HepG2 (cell line): Measurements from ENCODE around the gene POLE. TPM values are rescaled to one million over a fixed set of nuclear protein-coding genes. Genes with fewer than 3 reads are reported as not detected.

Experiments used
- ATAC-seq: fragments of 200-7000 bp; cut with Tn5 transposase; 3 replicates; pipeline ENCODE4 v1.9.1; 2020; ENCODE audit warnings: mild to moderate bottlenecking, moderate library complexity
- BruUV-seq: library from RNA; stranded (reverse); fragments of 400-500 nt; replicated peaks from 2 replicates; lab custom pipeline; 2021; lab: Mats Ljungman, UMichigan
- CTCF ChIA-PET: fragments of 300-600 bp; formaldehyde crosslinking; extraction: SDS; loops from one replicate; lab custom pipeline; 2021; ENCODE audit warnings: low total read pairs, inconsistent platforms, low intra/inter-chr PET ratio; lab: Yijun Ruan, JAX
- POLR2A ChIA-PET: fragments of 350-600 bp; sonication (Branson Sonifier 250); formaldehyde crosslinking; loops from one replicate; lab custom pipeline; 2020; ENCODE audit warnings: antibody characterized with exemption, inconsistent platforms; lab: Yijun Ruan, JAX
- DNase-seq: peaks from one replicate; pipeline ENCODE4 v3.0.0-alpha.2; 2015; ENCODE audit warnings: low spot score
- FAIRE-seq: peaks from 3 replicates; lab custom pipeline; 2011; peaks lifted over from hg19 to GRCh38; lab: Jason Lieb, UNC
- H2AFZ ChIP-seq: one replicate; pipeline ENCODE4 v1.6.1; 2011; ENCODE audit warnings: low read length, inconsistent platforms
- H3K27ac ChIP-seq: fragments of 300-600 bp; 3 replicates; pipeline ENCODE4 v1.8.0; 2011; ENCODE audit warnings: mixed run types, mild to moderate bottlenecking, mixed read lengths, low read length, inconsistent platforms; ENCODE audit not compliant: insufficient read depth; ENCODE audit errors: extremely low read length
- H3K27me3 ChIP-seq, 2 experiments: fragments of 200-600 bp in 1 of 2; 2 replicates in 1 of 2; 3 replicates in 1 of 2; pipeline versions ENCODE4 v1.6.0 to v1.8.0; 2011; ENCODE audit warnings: low read length in 2 of 2, mild to moderate bottlenecking in 2 of 2, moderate library complexity in 2 of 2, inconsistent platforms in 1 of 2; ENCODE audit not compliant: insufficient read depth in 2 of 2, control insufficient read depth in 1 of 2
- H3K36me3 ChIP-seq, 2 experiments: fragments of 200-600 bp in 1 of 2; replicated peaks in 1 of 2; 2 replicates in 1 of 2; 3 replicates in 1 of 2; pipeline versions ENCODE4 v1.5.1 to v1.8.0; 2011; ENCODE audit warnings: low read length in 2 of 2, inconsistent platforms in 1 of 2; ENCODE audit not compliant: insufficient read depth in 2 of 2, control insufficient read depth in 1 of 2
- H3K4me1 ChIP-seq: 2 replicates; pipeline ENCODE4 v1.5.1; 2012; ENCODE audit warnings: low read length, inconsistent platforms; ENCODE audit not compliant: insufficient read depth
- H3K4me2 ChIP-seq: 2 replicates; pipeline ENCODE4 v1.6.0; 2011; ENCODE audit warnings: low read depth, low read length, inconsistent platforms
- H3K4me3 ChIP-seq, 3 experiments: fragments of 200-600 bp in 1 of 3; sonication (generic), shearing (Covaris generic) in 1 of 3; replicated peaks in 1 of 3; 2 replicates each; pipeline ENCODE4 v1.5.1; 2011 to 2016; ENCODE audit warnings: low read length in 3 of 3, inconsistent platforms in 2 of 3, low read depth in 2 of 3, mild to moderate bottlenecking in 2 of 3, control low read depth in 1 of 3, mixed read lengths in 1 of 3; ENCODE audit not compliant: insufficient read depth in 1 of 3
- H3K79me2 ChIP-seq: one replicate; pipeline ENCODE4 v1.6.1; 2011; ENCODE audit warnings: low read length, inconsistent platforms; ENCODE audit not compliant: insufficient read depth
- H3K9ac ChIP-seq: 2 replicates; pipeline ENCODE4 v1.6.0; 2011; ENCODE audit warnings: mild to moderate bottlenecking, low read depth, low read length, inconsistent platforms; ENCODE audit not compliant: insufficient read depth
- H3K9me3 ChIP-seq: 2 replicates; pipeline ENCODE4 v1.5.1; 2012; ENCODE audit warnings: mild to moderate bottlenecking, low read length
- H4K20me1 ChIP-seq: 2 replicates; pipeline ENCODE4 v1.6.0; 2011; ENCODE audit warnings: inconsistent platforms, mild to moderate bottlenecking, low read length, moderate library complexity; ENCODE audit not compliant: insufficient read depth
- AGO2 ChIP-seq: fragments of 200-400 bp; formaldehyde crosslinking; optimal IDR thresholded peaks from 2 replicates; pipeline ENCODE3; 2017; ENCODE audit warnings: mild to moderate bottlenecking, low read depth, low read length, moderate library complexity
- CC2D1A ChIP-seq: sonication (generic); formaldehyde crosslinking; IDR thresholded peaks from 2 replicates; pipeline ENCODE4 v1.8.1; 2023; ENCODE audit warnings: mild to moderate bottlenecking, missing genetic modification reagents
- KDM4B ChIP-seq: sonication (generic); formaldehyde crosslinking; IDR thresholded peaks from 2 replicates; pipeline ENCODE4 v1.4.0; 2020; ENCODE audit warnings: missing genetic modification reagents
- MIER3 ChIP-seq: IDR thresholded peaks from 2 replicates; pipeline ENCODE4 v1.6.1; 2016; ENCODE audit warnings: missing compliant biosample characterization, borderline replicate concordance
- ZMYM2 ChIP-seq: sonication (generic); formaldehyde crosslinking; IDR thresholded peaks from 2 replicates; pipeline ENCODE4 v1.8.0; 2022; ENCODE audit warnings: mild to moderate bottlenecking, missing genetic modification reagents
- ZNF33A ChIP-seq: sonication (generic); formaldehyde crosslinking; IDR thresholded peaks from 2 replicates; pipeline ENCODE4 v1.5.1; 2020; ENCODE audit warnings: missing genetic modification reagents, mild to moderate bottlenecking, moderate library complexity, borderline replicate concordance
- WGBS: methylation state at CpG from one replicate; pipeline ENCODE4 v1.1.6; 2017; ENCODE audit warnings: low lambda C conversion rate; 5-methylcytosine and 5-hydroxymethylcytosine counted together
- in situ Hi-C: cut with HindIII; loops from 2 replicates; pipeline ENCODE4 v1.10.0; 2017; ENCODE audit warnings: low pct_unique_long_range_greater_than_20kb; ENCODE audit not compliant: extremely low pct_ligation_motif_present
- intact Hi-C: fragments of 100-400 bp; cut with micrococcal nuclease; formaldehyde crosslinking; loops from one replicate; pipeline ENCODE4 v1.10.0; 2022; ENCODE audit not compliant: unreplicated experiment
- polyA plus RNA-seq, 8 experiments: library from polyadenylated mRNA; depleted of rRNA in 3 of 8; stranded (reverse) in 7 of 8; unstranded in 1 of 8; fragments of >200 nt; fragmentation: Illumina TruSeq in 4 of 8; extraction: Trizol in 4 of 8; gene quantifications; 2 replicates each; pipeline versions ENCODE4 v1.2.1 to v1.2.3, GENCODE V29; 2011 to 2016; ENCODE audit warnings: low read depth in 4 of 8, missing spikeins in 1 of 8, mixed read lengths in 1 of 8; ENCODE audit not compliant: insufficient read depth in 1 of 8
- total RNA-seq, 5 experiments: library from RNA; depleted of rRNA; stranded (reverse); fragments of >200 nt; fragmentation: Illumina TruSeq; extraction: Trizol; gene quantifications; 2 replicates each; pipeline ENCODE4 v1.2.3, GENCODE V29; 2016; ENCODE audit warnings: low read depth in 1 of 5
- TF ChIP-seq, protein P1 (sequence below): IDR thresholded peaks from 2 replicates; pipeline ENCODE4 v1.6.1; 2012; ENCODE audit warnings: low read depth, low read length, improper control_type of control experiment
- TF ChIP-seq, protein P2 (sequence below): sonication (generic); formaldehyde crosslinking; IDR thresholded peaks from one replicate; pipeline ENCODE4 v1.5.1; 2020; ENCODE audit warnings: mild to moderate bottlenecking, missing genetic modification reagents; ENCODE audit errors: not compliant biosample characterization

POLE gene
- total and polyA plus RNA-seq, 2 of the 13 experiments (the other 11 are each of a cell fraction or from before 2014, with no cell fraction given): 25.3 to 52.2 TPM

GRCh38 chr12:132703641-132704040 is 16.5 kb upstream of the POLE start:
- Histone ChIP-seq H3K79me2 (no peaks in the 10 kb centered on the region), H3K27me3 (no peaks in the 10 kb centered on the region), H3K36me3 (peaks cover 9 to 25% of the 10 kb centered on the region in 2 experiments; a peak in 4 of 5 replicates), H3K4me1 (peaks cover 12% of the 10 kb centered on the region; the same call in 1 of the 2 replicates), H3K27ac (no peak overlapping the region), H3K4me3 (no peak overlapping the region), H2AFZ (no peak overlapping the region), H3K4me2 (no peak overlapping the region), H3K9me3 (no peaks in the 10 kb centered on the region), H4K20me1 (no peaks in the 10 kb centered on the region), H3K9ac (no peak overlapping the region)
- ChIA-PET CTCF (no interaction called here), POLR2A (no interaction called here)
- TF ChIP-seq ZNF33A (CRISPR knock-in tag): no peak
- TF ChIP-seq MIER3 (CRISPR knock-in tag): no peak
- TF ChIP-seq AGO2: peak; percentile 38
- TF ChIP-seq, protein P1, sequence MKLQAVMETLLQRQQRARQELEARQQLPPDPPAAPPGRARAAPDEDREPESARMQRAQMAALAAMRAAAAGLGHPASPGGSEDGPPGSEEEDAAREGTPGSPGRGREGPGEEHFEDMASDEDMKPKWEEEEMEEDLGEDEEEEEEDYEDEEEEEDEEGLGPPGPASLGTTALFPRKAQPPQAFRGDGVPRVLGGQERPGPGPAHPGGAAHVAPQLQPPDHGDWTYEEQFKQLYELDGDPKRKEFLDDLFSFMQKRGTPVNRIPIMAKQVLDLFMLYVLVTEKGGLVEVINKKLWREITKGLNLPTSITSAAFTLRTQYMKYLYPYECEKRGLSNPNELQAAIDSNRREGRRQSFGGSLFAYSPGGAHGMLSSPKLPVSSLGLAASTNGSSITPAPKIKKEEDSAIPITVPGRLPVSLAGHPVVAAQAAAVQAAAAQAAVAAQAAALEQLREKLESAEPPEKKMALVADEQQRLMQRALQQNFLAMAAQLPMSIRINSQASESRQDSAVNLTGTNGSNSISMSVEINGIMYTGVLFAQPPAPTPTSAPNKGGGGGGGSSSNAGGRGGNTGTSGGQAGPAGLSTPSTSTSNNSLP: no peak
- ATAC-seq (no peak), DNase-seq (no peak), FAIRE-seq (no peak)
- WGBS: 96% methylated on average over 9 of the region's 9 CpGs
- intact Hi-C loops: no loop called here
- BruUV-seq: no TSS peak
- in situ Hi-C loops: no loop called here

- H3K4me3 ChIP-seq: no peak overlapping the region
- ATAC-seq: peak; percentile 75
- no peak overlapping the region for H2AFZ ChIP-seq
- ChIA-PET CTCF (no interaction called here), POLR2A (interaction anchor here (1.4 kb wide), 1 partner anchor 8 kb away, joined by 4 read pairs; the partner anchor contains the start of gene PGAM5)
- H3K4me2 ChIP-seq: no peak overlapping the region
- no peak overlapping the region for H3K9ac ChIP-seq
- no peaks in the 10 kb centered on the region for H4K20me1 ChIP-seq
- FAIRE-seq: no peak
- no TSS peak for BruUV-seq
- peaks cover 9 to 28% of the 10 kb centered on the region in 2 experiments; a peak in 4 of 5 replicates for H3K36me3 ChIP-seq
- intact Hi-C loops: no loop called here
- 85% methylated on average over 3 of the region's 4 CpGs for WGBS
- peaks cover 12% of the 10 kb centered on the region; the same call in 1 of the 2 replicates for H3K4me1 ChIP-seq
- no peaks in the 10 kb centered on the region for H3K79me2 ChIP-seq
- no peak for DNase-seq
- no peaks in the 10 kb centered on the region for H3K27me3 ChIP-seq
- H3K9me3 ChIP-seq: no peaks in the 10 kb centered on the region
- in situ Hi-C loops: no loop called here
- no peak overlapping the region for H3K27ac ChIP-seq
- no peak for TF ChIP-seq CC2D1A (CRISPR knock-in tag)
- TF ChIP-seq ZMYM2 (CRISPR knock-in tag): no peak
- TF ChIP-seq, protein P2, sequence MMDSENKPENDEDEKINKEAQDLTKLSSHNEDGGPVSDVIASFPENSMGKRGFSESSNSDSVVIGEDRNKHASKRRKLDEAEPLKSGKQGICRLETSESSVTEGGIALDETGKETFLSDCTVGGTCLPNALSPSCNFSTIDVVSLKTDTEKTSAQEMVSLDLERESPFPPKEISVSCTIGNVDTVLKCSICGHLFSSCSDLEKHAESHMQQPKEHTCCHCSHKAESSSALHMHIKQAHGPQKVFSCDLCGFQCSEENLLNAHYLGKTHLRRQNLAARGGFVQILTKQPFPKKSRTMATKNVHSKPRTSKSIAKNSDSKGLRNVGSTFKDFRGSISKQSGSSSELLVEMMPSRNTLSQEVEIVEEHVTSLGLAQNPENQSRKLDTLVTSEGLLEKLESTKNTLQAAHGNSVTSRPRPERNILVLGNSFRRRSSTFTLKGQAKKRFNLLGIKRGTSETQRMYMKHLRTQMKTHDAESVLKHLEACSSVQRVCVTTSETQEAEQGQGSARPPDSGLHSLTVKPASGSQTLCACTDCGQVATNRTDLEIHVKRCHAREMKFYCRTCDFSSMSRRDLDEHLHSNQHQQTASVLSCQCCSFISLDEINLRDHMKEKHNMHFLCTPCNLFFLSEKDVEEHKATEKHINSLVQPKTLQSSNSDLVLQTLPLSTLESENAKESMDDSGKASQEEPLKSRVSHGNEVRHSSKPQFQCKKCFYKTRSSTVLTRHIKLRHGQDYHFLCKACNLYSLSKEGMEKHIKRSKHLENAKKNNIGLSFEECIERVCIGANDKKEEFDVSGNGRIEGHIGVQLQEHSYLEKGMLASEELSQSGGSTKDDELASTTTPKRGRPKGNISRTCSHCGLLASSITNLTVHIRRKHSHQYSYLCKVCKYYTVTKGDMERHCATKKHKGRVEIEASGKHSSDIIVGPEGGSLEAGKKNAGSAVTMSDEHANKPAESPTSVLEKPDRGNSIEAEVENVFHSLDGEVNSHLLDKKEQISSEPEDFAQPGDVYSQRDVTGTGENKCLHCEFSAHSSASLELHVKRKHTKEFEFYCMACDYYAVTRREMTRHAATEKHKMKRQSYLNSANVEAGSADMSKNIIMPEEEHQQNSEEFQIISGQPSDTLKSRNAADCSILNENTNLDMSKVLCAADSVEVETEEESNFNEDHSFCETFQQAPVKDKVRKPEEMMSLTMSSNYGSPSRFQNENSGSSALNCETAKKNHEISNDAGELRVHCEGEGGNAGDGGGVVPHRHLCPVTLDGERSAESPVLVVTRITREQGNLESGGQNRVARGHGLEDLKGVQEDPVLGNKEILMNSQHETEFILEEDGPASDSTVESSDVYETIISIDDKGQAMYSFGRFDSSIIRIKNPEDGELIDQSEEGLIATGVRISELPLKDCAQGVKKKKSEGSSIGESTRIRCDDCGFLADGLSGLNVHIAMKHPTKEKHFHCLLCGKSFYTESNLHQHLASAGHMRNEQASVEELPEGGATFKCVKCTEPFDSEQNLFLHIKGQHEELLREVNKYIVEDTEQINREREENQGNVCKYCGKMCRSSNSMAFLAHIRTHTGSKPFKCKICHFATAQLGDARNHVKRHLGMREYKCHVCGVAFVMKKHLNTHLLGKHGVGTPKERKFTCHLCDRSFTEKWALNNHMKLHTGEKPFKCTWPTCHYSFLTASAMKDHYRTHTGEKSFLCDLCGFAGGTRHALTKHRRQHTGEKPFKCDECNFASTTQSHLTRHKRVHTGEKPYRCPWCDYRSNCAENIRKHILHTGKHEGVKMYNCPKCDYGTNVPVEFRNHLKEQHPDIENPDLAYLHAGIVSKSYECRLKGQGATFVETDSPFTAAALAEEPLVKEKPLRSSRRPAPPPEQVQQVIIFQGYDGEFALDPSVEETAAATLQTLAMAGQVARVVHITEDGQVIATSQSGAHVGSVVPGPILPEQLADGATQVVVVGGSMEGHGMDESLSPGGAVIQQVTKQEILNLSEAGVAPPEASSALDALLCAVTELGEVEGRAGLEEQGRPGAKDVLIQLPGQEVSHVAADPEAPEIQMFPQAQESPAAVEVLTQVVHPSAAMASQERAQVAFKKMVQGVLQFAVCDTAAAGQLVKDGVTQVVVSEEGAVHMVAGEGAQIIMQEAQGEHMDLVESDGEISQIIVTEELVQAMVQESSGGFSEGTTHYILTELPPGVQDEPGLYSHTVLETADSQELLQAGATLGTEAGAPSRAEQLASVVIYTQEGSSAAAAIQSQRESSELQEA (CRISPR knock-in tag): no peak
- TF ChIP-seq KDM4B (CRISPR knock-in tag): no peak
Measured at GRCh38 chr12:132702640-132703039, 15.5 kb upstream of the POLE start.
